ENCODE data around the gene MDN1.

MDN1 gene, protein sequence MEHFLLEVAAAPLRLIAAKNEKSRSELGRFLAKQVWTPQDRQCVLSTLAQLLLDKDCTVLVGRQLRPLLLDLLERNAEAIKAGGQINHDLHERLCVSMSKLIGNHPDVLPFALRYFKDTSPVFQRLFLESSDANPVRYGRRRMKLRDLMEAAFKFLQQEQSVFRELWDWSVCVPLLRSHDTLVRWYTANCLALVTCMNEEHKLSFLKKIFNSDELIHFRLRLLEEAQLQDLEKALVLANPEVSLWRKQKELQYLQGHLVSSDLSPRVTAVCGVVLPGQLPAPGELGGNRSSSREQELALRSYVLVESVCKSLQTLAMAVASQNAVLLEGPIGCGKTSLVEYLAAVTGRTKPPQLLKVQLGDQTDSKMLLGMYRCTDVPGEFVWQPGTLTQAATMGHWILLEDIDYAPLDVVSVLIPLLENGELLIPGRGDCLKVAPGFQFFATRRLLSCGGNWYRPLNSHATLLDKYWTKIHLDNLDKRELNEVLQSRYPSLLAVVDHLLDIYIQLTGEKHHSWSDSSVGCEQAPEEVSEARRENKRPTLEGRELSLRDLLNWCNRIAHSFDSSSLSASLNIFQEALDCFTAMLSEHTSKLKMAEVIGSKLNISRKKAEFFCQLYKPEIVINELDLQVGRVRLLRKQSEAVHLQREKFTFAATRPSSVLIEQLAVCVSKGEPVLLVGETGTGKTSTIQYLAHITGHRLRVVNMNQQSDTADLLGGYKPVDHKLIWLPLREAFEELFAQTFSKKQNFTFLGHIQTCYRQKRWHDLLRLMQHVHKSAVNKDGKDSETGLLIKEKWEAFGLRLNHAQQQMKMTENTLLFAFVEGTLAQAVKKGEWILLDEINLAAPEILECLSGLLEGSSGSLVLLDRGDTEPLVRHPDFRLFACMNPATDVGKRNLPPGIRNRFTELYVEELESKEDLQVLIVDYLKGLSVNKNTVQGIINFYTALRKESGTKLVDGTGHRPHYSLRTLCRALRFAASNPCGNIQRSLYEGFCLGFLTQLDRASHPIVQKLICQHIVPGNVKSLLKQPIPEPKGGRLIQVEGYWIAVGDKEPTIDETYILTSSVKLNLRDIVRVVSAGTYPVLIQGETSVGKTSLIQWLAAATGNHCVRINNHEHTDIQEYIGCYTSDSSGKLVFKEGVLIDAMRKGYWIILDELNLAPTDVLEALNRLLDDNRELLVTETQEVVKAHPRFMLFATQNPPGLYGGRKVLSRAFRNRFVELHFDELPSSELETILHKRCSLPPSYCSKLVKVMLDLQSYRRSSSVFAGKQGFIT (N-terminal part only)

DNA sequence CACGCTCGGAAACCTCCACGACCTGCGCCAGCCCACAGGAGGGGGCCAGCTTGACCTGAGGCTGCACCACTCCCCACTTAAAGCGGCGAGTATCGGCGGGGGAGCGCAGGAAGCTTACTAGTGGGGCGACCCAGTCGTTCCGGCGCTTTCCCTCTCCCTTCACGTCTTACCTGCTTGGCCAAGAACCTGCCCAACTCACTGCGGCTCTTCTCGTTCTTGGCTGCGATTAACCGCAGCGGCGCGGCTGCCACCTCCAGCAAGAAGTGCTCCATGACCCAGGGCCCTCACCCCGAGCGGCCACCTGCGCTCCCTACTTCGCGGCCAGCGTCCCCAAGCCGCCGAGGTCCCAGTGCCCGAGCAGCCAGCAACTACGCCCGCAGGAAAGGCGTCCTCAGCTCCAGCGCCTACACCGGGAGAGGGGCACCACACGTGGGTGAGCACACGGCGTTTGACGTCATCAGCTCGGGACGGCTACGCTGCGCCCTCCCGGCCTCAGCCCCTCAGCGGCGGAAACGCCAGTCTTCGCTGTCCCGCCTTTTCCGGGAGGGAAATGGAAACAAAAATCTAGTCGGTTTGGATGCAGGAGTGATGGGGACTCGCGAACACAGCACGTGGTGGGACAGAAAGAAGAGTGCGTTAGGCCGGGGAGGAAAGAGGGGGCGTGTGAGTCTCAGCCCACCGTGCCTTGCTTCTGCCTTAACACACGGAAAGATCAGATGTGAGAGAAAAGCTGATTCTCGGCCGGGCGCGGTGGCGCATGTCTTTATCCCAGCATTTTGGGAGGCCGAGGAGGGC is at the start of gene MDN1:
MDN1 (minus strand) TSS at position 459 of the 795 bp plus-strand sequence; CDS start at position 272, 187 bp downstream.
- POLR2A ChIA-PET = interaction anchor here (0.8 to 4.5 kb wide), 12 partner anchors 8 to 466 kb away, joined by 3 to 92 read pairs (median 3); partner anchors contain the start of gene CASP8AP2
- CTCF ChIA-PET = interaction anchor here (1.0 kb wide), 1 partner anchor 11 kb away, joined by 3 read pairs; no protein-coding TSS in a partner anchor
- TF ChIP-seq FOXM1 (IDR thresholded peaks at IDR 0.05; ENCODE audit: borderline replicate concordance) (no peak), ARNT (IDR thresholded peaks at IDR 0.05) (peak; percentile 27; the same call in 1 of the 2 replicates), L3MBTL2 (conservative IDR thresholded peaks at IDR 0.05) (peak; percentile 98), BHLHE40 (IDR thresholded peaks at IDR 0.05; ENCODE audit: borderline replicate concordance) (no peak), ELF4 (IDR thresholded peaks at IDR 0.05) (no peak), HDGF (IDR thresholded peaks at IDR 0.05; ENCODE audit: borderline replicate concordance) (no peak)
- TF ChIP-seq, protein P1, sequence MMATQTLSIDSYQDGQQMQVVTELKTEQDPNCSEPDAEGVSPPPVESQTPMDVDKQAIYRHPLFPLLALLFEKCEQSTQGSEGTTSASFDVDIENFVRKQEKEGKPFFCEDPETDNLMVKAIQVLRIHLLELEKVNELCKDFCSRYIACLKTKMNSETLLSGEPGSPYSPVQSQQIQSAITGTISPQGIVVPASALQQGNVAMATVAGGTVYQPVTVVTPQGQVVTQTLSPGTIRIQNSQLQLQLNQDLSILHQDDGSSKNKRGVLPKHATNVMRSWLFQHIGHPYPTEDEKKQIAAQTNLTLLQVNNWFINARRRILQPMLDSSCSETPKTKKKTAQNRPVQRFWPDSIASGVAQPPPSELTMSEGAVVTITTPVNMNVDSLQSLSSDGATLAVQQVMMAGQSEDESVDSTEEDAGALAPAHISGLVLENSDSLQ (IDR thresholded peaks at IDR 0.05) = peak; percentile 92

DNA sequence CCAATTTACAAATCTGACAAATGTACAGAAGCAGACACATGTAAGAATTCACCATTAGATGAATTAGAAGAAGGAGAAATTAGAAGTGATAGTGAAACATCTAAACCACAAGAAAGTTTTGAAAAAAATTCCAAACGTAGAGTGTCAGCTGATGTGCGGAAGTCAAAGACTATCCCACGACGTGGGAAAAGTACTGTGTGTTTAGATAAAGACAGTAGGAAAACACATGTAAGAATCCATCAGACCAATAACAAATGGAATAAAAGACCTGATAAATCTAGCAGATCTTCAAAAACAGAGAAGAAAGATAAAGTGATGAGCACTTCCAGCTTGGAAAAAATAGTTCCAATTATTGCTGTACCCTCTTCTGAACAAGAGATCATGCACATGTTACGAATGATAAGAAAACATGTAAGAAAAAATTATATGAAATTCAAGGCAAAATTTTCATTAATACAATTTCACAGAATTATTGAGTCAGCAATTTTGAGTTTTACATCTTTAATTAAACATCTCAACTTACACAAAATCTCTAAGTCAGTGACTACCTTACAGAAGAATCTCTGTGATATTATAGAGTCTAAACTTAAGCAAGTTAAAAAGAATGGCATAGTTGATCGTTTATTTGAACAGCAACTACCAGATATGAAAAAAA is 46.6 kb upstream of the MDN1 start:
- ChIA-PET POLR2A (no interaction called here), CTCF (interaction anchor here (0.6 kb wide), 1 partner anchor 22 kb away, joined by 3 read pairs; no protein-coding TSS in a partner anchor)
- no peak for DNase-seq (ENCODE audit: extremely low spot score)
- TF ChIP-seq SUZ12 (IDR thresholded peaks at IDR 0.05) (no peak), SP1 (IDR thresholded peaks at IDR 0.05) (no peak), HDGF (IDR thresholded peaks at IDR 0.05; ENCODE audit: borderline replicate concordance) (no peak), CTBP1 (IDR thresholded peaks at IDR 0.05; ENCODE audit: borderline replicate concordance) (no peak), FOXA1 (IDR thresholded peaks at IDR 0.05) (no peak), FOXK2 (IDR thresholded peaks at IDR 0.05) (no peak), ZNF384 (IDR thresholded peaks at IDR 0.05) (no peak), NFRKB (IDR thresholded peaks at IDR 0.05) (no peak), LEF1 (IDR thresholded peaks at IDR 0.05; ENCODE audit: borderline replicate concordance) (no peak), L3MBTL2 (conservative IDR thresholded peaks at IDR 0.05) (no peak), ARNT (IDR thresholded peaks at IDR 0.05) (no peak), TARDBP (IDR thresholded peaks at IDR 0.05) (no peak), BHLHE40 (IDR thresholded peaks at IDR 0.05; ENCODE audit: borderline replicate concordance) (no peak), FOXM1 (IDR thresholded peaks at IDR 0.05; ENCODE audit: borderline replicate concordance) (no peak), ELF4 (IDR thresholded peaks at IDR 0.05) (no peak)
- TF ChIP-seq, protein P1 (IDR thresholded peaks at IDR 0.05) = no peak

More for the DNA sequence above, at the start of gene MDN1:
- peak; percentile 93 for DNase-seq (ENCODE audit: extremely low spot score)

- TF ChIP-seq FOXK2 (IDR thresholded peaks at IDR 0.05) = no peak
- TF ChIP-seq FOXM1 (IDR thresholded peaks at IDR 0.05; ENCODE audit: borderline replicate concordance) = no peak
- no peak for TF ChIP-seq SP1 (IDR thresholded peaks at IDR 0.05)
- TF ChIP-seq BHLHE40 (IDR thresholded peaks at IDR 0.05; ENCODE audit: borderline replicate concordance) = no peak
- no peak for TF ChIP-seq SUZ12 (IDR thresholded peaks at IDR 0.05)
- TF ChIP-seq, protein P1 (IDR thresholded peaks at IDR 0.05) = no peak
- TF ChIP-seq L3MBTL2 (conservative IDR thresholded peaks at IDR 0.05) = no peak
- TF ChIP-seq ELF4 (IDR thresholded peaks at IDR 0.05) = no peak
- no peak for TF ChIP-seq TARDBP (IDR thresholded peaks at IDR 0.05)
- TF ChIP-seq NFRKB (IDR thresholded peaks at IDR 0.05) = no peak
- TF ChIP-seq CTBP1 (IDR thresholded peaks at IDR 0.05; ENCODE audit: borderline replicate concordance) = no peak
- TF ChIP-seq HDGF (IDR thresholded peaks at IDR 0.05; ENCODE audit: borderline replicate concordance) = no peak
- no peak for TF ChIP-seq FOXA1 (IDR thresholded peaks at IDR 0.05)
- no peak for TF ChIP-seq LEF1 (IDR thresholded peaks at IDR 0.05; ENCODE audit: borderline replicate concordance)
- TF ChIP-seq ZNF384 (IDR thresholded peaks at IDR 0.05) = no peak
- TF ChIP-seq ARNT (IDR thresholded peaks at IDR 0.05) = no peak
- DNase-seq (ENCODE audit: extremely low spot score) = no peak
- ChIA-PET POLR2A (no interaction called here), CTCF (no interaction called here)
Observed at GRCh38 chr6:89862698-89863097, 43.1 kb upstream of the MDN1 start.

DNA sequence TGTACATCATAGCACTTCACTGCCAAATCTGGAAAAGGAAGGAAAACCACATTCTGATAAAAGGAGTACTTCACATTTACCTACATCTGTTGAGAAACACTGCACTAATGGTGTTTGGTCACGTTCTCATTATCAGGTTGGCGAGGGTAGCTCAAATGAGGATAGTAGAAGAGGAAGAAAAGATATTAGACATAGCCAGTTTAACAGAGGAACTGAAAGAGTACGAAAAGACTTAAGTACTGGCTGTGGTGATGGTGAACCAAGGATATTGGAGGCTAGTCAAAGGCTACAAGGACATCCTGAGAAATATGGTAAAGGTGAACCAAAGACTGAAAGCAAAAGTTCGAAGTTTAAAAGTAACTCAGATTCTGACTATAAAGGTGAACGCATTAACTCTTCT is 42.7 kb upstream of the MDN1 start:
- DNase-seq (ENCODE audit: extremely low spot score) = no peak
- CTCF ChIA-PET = no interaction called here
- no peak for TF ChIP-seq BHLHE40 (IDR thresholded peaks at IDR 0.05; ENCODE audit: borderline replicate concordance)
- no peak for TF ChIP-seq TARDBP (IDR thresholded peaks at IDR 0.05)
- TF ChIP-seq ELF4 (IDR thresholded peaks at IDR 0.05) = no peak
- TF ChIP-seq SUZ12 (IDR thresholded peaks at IDR 0.05) = no peak
- no peak for TF ChIP-seq FOXM1 (IDR thresholded peaks at IDR 0.05; ENCODE audit: borderline replicate concordance)
- no peak for TF ChIP-seq FOXK2 (IDR thresholded peaks at IDR 0.05)
- no peak for TF ChIP-seq ARNT (IDR thresholded peaks at IDR 0.05)
- no peak for TF ChIP-seq LEF1 (IDR thresholded peaks at IDR 0.05; ENCODE audit: borderline replicate concordance)
- TF ChIP-seq CTBP1 (IDR thresholded peaks at IDR 0.05; ENCODE audit: borderline replicate concordance) = no peak
- no peak for TF ChIP-seq HDGF (IDR thresholded peaks at IDR 0.05; ENCODE audit: borderline replicate concordance)
- no peak for TF ChIP-seq FOXA1 (IDR thresholded peaks at IDR 0.05)
- no peak for TF ChIP-seq ZNF384 (IDR thresholded peaks at IDR 0.05)
- no peak for TF ChIP-seq L3MBTL2 (conservative IDR thresholded peaks at IDR 0.05)
- TF ChIP-seq, protein P1 (IDR thresholded peaks at IDR 0.05) = no peak
- TF ChIP-seq SP1 (IDR thresholded peaks at IDR 0.05) = no peak
- no peak for TF ChIP-seq NFRKB (IDR thresholded peaks at IDR 0.05)
- POLR2A ChIA-PET = interaction anchor here (1.7 kb wide), 1 partner anchor 15 kb away, joined by 5 read pairs; no protein-coding TSS in a partner anchor

All from HEK293T (cell line).